ENCODE measurements around the gene SPR.

- TF ChIP-seq CTCF (IDR thresholded peaks at IDR 0.05; ENCODE audit: insufficient read depth, low read length, poor library complexity, severe bottlenecking) (no peak), EZH2phosphoT487 (conservative IDR thresholded peaks at IDR 0.05; ENCODE audit: low read length) (no peak)
These were observed 24.0 kb downstream of the SPR start for GRCh38 chr2:72911256-72911655.
